Activated T-cell treated with anti-CD3 and anti-CD28 coated beads, Interleukin-2, amount 50 U/mL, for 1 hour (primary cell): ENCODE results near the gene NCKAP1.
"Not testable (repeated sequence)": the region's sequence is repeated elsewhere in the genome, so short reads cannot be mapped to it uniquely, and the experiment has no call there.

ENCODE experiments used
- DNase-seq: peaks from one replicate; pipeline ENCODE4 v3.0.0-alpha.2; 2020

Gene NCKAP1

DNA sequence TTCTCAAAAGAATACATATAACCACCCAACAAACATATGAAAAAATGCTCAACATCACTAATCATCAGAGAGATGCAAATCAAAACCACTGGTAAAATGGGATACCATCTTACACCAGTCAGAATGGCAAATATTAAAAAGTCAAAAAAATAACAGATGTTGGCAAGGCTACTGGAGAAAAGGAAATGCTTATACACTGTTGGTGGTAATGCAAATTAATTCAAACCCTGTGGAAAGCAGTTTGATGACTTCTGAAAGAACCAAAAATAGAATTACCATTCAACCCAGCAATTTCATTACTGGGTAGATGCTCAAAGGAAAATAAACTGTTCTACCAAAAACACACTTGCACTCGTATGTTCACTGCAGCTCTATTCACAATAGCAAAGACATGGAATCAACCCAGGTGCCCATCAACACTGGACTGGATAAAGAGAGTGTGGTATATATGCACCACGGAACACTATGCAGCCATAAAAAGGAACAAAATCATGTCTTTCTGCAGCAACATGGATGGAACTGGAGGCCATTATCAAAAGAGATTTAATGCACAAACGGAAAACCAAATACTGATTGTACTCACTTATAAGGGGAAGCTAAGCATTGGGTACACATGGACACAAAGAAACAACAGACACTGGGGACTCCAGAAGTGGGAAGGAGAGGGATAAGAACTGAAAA is 38.8 kb downstream of the NCKAP1 start:
- no peak for DNase-seq

- DNase-seq: no peak
These were observed 43.9 kb downstream of the NCKAP1 start for GRCh38 chr2:182994228-182994912.

DNA sequence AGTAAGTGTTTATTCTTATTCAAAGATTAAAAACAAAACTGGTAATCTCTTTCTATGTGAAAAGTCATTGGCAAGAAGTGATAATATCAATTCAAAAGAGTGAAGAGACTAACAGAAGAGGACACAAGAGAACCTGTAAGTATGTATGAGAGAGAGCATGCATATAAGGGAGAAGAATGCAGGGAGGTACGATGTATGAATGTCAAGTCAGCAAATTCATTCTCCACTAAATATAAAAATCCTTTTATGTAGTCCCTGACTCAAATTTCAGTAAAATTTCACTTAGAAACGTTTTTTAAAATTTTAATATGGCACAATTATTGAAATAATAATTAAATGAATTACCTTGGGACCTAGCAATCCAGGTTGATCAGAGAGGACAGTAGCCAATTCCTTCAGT is 55.3 kb downstream of the NCKAP1 start:
- DNase-seq: no peak

DNA sequence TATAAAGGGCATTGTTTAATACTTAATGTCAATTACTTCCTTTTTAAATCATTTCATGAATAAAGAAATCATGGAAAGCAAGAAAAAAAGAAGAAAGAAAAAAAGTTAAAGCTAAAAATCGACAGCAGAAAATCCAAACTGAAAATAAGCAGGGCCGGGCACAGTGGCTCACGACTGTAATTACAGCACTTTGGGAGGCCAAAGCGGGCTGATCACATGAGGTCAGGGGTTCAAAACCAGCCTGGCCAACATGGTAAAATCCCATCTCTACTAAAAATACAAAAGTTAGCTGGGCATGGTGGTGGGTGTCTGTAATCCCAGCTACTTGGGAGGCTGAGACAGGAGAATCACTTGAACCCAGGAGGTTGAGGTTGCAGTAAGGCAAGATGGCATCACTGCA is 56.8 kb downstream of the NCKAP1 start:
- DNase-seq: not testable (repeated sequence)

DNA sequence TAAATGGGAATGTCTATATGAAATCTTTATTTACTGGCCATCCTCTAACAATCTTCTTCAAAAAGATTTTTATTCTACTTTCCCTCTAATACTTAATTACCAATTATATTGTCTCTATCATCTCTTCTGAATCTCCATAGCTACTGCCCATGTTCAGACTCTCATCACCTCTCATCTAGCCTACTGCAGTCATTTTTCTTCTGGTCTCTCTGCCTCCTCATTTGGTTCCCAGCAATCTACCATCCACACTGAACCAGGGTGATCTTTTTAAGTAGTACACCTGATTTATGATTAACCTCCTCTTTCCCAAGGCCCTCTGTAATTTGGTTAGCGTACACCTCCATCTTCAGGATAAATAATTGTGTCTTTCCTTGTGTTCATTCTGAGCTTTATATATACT is 57.6 kb downstream of the NCKAP1 start:
- no peak for DNase-seq

DNA sequence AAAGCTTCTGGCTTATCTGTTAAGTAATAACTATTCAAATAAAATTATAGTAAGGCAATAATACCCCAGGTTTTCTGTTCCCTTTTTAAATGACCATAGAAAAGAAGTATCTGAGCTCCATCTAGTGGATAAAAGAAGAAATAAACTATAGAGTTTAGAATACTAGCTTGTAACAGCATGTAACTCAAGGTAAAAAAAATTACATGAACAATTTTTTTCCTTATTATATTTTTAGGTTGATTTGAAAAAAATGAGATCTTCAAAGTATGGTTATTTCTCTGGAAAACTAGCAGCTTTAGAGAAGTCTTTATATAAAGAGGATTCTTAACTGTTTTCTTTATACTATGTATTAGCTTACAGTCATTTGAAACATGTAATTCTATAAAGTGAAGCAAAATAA is 58.1 kb downstream of the NCKAP1 start:
- DNase-seq: no peak

DNA sequence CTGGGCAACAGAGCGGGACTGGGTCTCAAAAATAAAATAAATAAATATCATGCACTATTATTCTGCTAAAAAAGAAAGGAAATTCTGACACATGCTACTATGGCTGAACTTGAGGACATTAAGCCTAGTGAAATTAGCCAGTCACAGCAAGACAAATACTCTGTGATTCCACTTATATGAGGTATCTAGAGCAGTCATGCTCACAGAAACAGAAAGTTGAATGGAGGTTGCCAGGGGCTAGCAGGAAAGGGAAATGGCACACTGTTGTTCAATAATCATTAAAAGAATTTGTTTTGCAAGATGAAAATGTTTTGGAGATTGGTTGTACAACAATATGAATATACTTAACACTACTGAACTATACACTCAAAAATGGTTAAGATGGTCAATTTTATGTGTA is 60.8 kb downstream of the NCKAP1 start:
- DNase-seq: no peak

DNA sequence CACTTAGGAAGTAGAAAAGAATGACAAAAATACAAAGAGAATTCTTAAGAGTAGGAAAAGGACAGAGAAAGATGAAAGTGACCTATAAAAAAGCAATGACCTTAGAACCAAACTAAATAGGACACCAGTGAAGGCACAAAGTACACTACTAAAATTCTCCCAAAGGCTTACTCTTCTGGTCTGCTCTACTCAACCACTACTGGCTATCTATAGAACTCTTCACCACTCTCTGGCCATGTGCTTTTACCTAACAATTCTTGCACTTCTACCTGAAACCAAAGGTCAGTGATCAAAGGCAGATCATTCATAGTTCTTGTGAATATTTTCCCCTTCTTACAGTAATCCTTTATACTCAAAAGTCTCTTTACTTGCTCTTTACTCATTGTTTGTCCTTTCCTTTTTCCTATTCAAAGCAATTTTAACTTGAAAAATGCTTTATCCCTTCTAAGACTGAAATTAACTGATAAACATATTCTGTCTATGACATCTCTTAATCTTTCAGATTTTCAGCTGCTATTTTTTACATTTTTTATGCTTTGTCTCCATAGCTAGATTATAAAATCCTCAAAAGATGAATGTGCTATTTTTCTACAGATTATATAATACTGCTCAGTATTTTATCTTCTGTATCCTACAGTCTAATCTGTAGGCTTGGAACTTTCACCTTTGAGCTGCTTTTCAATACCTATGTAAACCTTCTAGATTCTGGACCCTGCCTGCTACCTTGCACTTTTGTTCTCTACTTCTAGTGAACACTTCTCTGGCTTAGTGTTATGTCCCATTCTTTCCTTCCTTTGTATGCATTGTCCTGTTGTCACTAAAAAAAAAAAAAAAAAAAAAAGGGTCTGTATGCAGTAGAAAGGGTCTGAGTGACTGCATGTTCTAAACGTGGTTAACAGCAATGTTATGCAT is 64.6 kb downstream of the NCKAP1 start:
- no peak for DNase-seq

DNA sequence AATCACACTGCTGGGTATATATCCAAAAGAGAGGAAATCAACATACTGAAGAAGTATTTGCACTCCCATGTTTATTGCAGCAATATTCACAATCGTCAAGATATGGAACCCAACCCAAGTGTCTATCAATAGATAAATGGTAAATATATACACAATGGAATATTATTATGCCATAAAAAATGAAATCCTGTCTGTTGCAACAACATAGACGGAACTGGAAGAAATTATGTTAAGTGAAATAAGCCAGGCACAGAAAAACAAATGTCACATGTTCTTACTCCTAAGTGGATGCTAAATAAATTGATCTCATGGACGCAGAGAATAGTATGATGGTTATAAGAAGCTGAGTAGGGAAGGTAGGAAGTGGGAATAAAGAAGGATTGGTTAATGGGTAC is 65.7 kb downstream of the NCKAP1 start:
- DNase-seq: no peak

DNA sequence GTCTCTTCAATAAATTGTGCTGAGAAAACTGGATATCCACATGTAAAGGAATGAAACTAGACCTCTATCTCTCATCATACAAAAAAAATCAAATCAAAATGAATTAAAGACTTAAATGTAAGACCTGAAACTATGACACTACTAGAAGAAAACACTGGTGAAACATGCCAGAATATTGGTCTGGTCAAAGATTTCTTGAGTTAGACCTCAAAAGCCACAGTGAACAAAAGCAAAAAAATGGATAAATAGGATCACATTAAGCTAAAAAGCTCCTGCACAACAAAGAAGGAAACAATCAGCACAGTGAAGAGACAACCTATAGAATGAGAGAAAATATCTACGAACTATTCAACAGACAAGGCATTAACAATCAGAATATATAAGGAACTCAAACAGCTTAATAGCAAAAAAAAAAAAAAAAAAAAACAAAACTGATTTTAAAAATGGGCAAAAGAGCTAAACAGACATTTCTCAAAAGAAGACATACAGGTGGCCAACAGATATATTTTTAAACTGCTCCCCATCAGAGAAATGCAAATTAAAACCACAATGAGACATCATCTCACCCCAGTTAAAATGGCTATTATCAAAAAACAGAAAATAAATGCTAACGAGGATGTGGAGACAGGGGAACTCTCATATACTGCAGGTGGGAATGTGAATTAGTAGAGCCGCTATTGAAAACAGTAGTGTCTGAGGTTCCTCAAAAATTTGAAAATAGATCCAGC is 66.3 kb downstream of the NCKAP1 start:
- DNase-seq: no peak

- DNase-seq: no peak
These were observed 67.8 kb downstream of the NCKAP1 start for GRCh38 chr2:182970486-182970885.

DNA sequence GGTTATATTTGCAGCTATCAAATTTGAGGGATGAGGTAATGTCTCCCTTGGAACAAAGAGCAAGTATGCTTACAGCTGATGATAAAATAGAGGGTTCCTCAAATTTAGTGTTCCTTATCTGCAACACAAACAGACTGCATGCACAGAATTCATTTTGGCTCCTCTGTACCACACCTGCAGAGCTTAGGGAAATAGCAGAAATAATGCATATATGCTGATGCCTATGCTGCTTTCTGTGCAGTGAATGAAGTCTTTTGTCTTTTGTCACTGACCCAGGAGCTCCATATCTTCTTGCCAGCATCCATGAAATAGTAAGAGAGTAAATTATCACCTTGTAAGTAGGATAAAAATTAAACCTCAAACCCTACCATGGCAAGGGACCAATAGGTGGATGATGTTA is 69.8 kb downstream of the NCKAP1 start:
- DNase-seq: no peak

- not testable (repeated sequence) for DNase-seq
These were observed 71.9 kb downstream of the NCKAP1 start for GRCh38 chr2:182966356-182966755.

GRCh38 chr2:182962641-182963040 is 75.6 kb downstream of the NCKAP1 start:
- DNase-seq: no peak

- not testable (repeated sequence) for DNase-seq
These were observed 77.4 kb downstream of the NCKAP1 start for GRCh38 chr2:182960869-182961268.

GRCh38 chr2:182954789-182955188 is 83.5 kb downstream of the NCKAP1 start:
- no peak for DNase-seq

DNA sequence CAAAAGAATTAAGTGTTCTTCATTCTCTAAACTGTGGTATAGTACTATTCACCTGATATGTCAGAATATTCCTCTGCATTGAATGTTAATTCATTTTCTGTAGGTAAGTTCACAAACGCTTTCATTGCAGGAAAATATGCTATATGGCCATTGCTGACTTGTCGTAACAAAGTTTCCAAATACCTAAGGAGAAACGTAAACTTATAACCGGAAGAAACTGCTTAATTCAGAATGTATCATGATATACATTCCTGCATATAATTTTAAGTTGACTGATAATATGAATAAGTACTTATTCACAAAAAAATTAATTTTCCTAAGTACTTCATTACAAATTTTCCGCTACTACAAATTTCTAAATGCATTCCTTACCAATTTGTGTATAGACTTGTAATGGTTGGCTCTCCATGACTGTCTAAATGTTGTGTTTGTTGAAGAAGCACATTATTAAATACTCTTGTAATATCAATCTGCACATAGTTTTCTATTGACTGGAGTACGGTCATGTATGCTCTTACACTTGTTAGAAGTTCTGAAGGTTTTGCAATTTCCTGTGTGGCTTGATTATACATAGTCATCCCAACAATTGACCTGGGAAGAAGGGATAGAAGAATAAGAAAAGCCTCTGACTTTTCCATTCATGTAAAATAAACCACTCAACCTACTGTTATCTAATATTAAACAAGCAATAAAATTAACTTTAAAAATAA is 85.4 kb downstream of the NCKAP1 start:
- DNase-seq: no peak

DNA sequence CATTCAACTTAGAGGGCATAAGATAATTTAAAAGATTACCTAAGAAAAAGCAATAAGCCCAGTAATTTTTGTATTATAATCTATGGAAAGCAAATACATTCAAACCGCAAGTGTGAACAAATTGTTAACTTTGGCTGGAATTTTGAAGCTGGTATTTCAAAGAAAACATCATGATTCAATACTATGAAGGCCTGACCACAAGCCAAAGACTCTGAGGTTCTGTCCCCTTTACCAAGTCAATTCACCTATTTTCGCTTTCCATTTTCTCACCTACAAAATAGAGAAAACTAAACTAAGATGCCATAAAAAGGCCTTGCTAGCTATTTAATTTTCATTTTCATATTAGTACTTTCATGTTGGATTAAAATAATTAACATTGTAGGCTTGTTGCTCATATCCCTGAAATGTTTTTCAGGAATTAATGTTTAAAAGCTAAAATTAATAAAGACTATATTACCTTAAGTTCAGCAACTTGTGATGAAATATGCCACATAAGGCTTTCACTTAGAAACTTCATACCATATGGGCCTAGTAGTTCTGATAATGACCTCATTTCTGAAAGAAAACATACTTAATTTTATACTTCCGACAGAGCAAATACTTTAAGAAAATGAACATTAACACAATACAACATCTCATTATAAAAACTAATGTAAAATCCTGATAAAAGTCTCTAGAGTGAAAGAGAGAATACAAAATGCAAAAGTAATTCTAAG is 86.2 kb downstream of the NCKAP1 start:
- no peak for DNase-seq

GRCh38 chr2:182950546-182950945 is 87.7 kb downstream of the NCKAP1 start:
- DNase-seq: no peak

- DNase-seq: no peak
These were observed 88.6 kb downstream of the NCKAP1 start for GRCh38 chr2:182949572-182950189.

GRCh38 chr2:182949052-182949451 is 89.2 kb downstream of the NCKAP1 start:
- no peak for DNase-seq
